Heart left ventricle (tissue), 16 donors: ENCODE data around the gene GRIA1. TPM values are rescaled to one million over a fixed set of nuclear protein-coding genes. Genes with fewer than 3 reads are reported as not detected.

Experiments
- ATAC-seq, 4 donors: fragments of 200-7000 bp; cut with Tn5 transposase; one replicate each; pipeline ENCODE4 v1.9.1; 2020 to 2022; ENCODE audit warnings: moderate library complexity in 4 of 4, mild to moderate bottlenecking in 3 of 4, moderate number of reproducible peaks in 1 of 4
- DNase-seq, 5 donors: peaks; one replicate each; pipeline ENCODE4 v3.0.0-alpha.2; 2020
- H3K27ac ChIP-seq, 12 donors: fragments of 200-600 bp; sonication (generic) in 4 of 12; one replicate each; pipeline versions ENCODE4 v1.5.0 to v1.8.0; 2016 to 2022; ENCODE audit warnings: mild to moderate bottlenecking in 2 of 12
- H3K27me3 ChIP-seq, 9 donors: fragments of 200-600 bp; sonication (generic) in 2 of 9; one replicate each; pipeline versions ENCODE4 v1.5.1 to v1.8.0; 2016 to 2022; ENCODE audit warnings: mild to moderate bottlenecking in 3 of 9
- H3K36me3 ChIP-seq, 9 donors: fragments of 200-600 bp; sonication (generic) in 2 of 9; one replicate each; pipeline versions ENCODE4 v1.5.0 to v1.8.0; 2018 to 2022; ENCODE audit warnings: mild to moderate bottlenecking in 2 of 9
- H3K4me1 ChIP-seq, 12 donors: fragments of 200-600 bp; sonication (generic) in 4 of 12; one replicate each; pipeline versions ENCODE4 v1.5.0 to v1.8.0; 2016 to 2022; ENCODE audit warnings: mild to moderate bottlenecking in 3 of 12
- H3K4me3 ChIP-seq, 12 donors: fragments of 200-600 bp; sonication (generic) in 4 of 12; one replicate each; pipeline versions ENCODE4 v1.5.0 to v1.8.0; 2017 to 2022; ENCODE audit warnings: mild to moderate bottlenecking in 9 of 12, moderate library complexity in 4 of 12
- H3K9me3 ChIP-seq, 12 donors: fragments of 200-600 bp; sonication (generic) in 4 of 12; one replicate each; pipeline versions ENCODE4 v1.5.0 to v1.8.0; 2016 to 2022; ENCODE audit warnings: mild to moderate bottlenecking in 1 of 12
- POLR2A ChIP-seq, 2 donors: fragments of 450-650 bp; IDR thresholded peaks; one replicate each; pipeline ENCODE4 v1.6.1; 2017; ENCODE audit warnings: antibody characterized with exemption in 2 of 2, mild to moderate bottlenecking in 2 of 2, moderate library complexity in 2 of 2
- WGBS, 4 donors: extraction: QIAGEN DNeasy Blood & Tissue Kit in 2 of 4; methylation state at CpG; one replicate each; pipeline versions ENCODE4 v1.1.5 to v1.1.7; 2013 to 2018; 5-methylcytosine and 5-hydroxymethylcytosine counted together
- intact Hi-C, 10 donors: fragments of 100-400 bp; cut with DNase I; formaldehyde crosslinking; loops; one replicate each; pipeline versions ENCODE4 v1.11.1 to v1.14.2; 2022
- polyA plus RNA-seq, 2 donors: library from polyadenylated mRNA; stranded (reverse); fragments of 200-250 nt; gene quantifications; one replicate each; pipeline ENCODE4 v1.2.3, GENCODE V29; 2013
- total RNA-seq, 9 donors: library from RNA; depleted of rRNA in 2 of 9; stranded (reverse); fragments of >200 nt in 2 of 9; fragmentation: NEBNext Ultra II Directional in 3 of 9; extraction: Animal tissue kit (Norgen Biotek cat#: 25700) in 3 of 9; gene quantifications; one replicate each; pipeline versions ENCODE4 v1.1.0 to v1.2.4, GENCODE V29; 2016 to 2023
- TF ChIP-seq, protein P1 (sequence below), 12 donors: fragments of 200-600 bp; sonication (generic) in 4 of 12; IDR thresholded peaks; one replicate each; pipeline versions ENCODE4 v1.5.0 to v1.8.0; 2018 to 2022; ENCODE audit warnings: antibody characterized with exemption in 12 of 12, mild to moderate bottlenecking in 5 of 12
- donor health status: ischemic (EF 13 %, LVEDD 7.1; RV severe dilation, severe dysfunction).
- donor health status: healthy with polysubstance abuse.
- donor health status: DM: no; HTN: yes; CAD: no.
- donor health status: DM: no; HTN: no; CAD: no.
- donor health status: ischemic (EF 25% LVEDD 6.9; RV normal size, moderate dysfunction).
- donor health status: ischemic (EF 25% LVEDD 5.7; RV mildly dilated, moderate dysfunction).
- donor health status: healthy.
- donor health status: DM: yes; HTN: yes; CAD: no.
- donor health status: ischemic (EF 35%, LVEDD 5.7; RV mildly dilated, moderate dysfunction).
- donor health status: nonischemic (EF 11% LVEDD 7.7; RV severe dilation, severe dysfunction).
- donor health status: DM: yes; HTN: yes; CAD: no.
- donor health status: PGD.
- donor health status: ischemic (EF 29% LVEDD 5.4; RV normal size, mild dysfunction).
- donor health status: nonischemic (EF 23%, LVEDD 6.1; RV moderate dilation, normal function).

GRIA1 gene
- total and polyA plus RNA-seq, 11 donors, result 0.07 to 1.5 (median 0.37) TPM; not detected in 3

GRCh38 chr5:153571162-153571561 lies 80.7 kb downstream of the GRIA1 start:
- no peak overlapping the region for H3K27ac ChIP-seq
- no peaks in the 10 kb centered on the region for H3K9me3 ChIP-seq
- intact Hi-C loops, result no loop called here
- H3K36me3 ChIP-seq, result no peaks in the 10 kb centered on the region
- no peak for DNase-seq
- H3K4me3 ChIP-seq, result no peak overlapping the region
- no peak for ATAC-seq
- 67 to 85% (median 81%) methylated on average over 2 of the region's 2 CpGs for WGBS, 4 donors
- H3K27me3 ChIP-seq, result no peaks in the 10 kb centered on the region
- H3K4me1 ChIP-seq, result peaks cover 0 to 17% (median 0%) of the 10 kb centered on the region in 12 donors
- TF ChIP-seq POLR2A (IDR thresholded peaks at IDR 0.05), result no peak
- TF ChIP-seq, protein P1, sequence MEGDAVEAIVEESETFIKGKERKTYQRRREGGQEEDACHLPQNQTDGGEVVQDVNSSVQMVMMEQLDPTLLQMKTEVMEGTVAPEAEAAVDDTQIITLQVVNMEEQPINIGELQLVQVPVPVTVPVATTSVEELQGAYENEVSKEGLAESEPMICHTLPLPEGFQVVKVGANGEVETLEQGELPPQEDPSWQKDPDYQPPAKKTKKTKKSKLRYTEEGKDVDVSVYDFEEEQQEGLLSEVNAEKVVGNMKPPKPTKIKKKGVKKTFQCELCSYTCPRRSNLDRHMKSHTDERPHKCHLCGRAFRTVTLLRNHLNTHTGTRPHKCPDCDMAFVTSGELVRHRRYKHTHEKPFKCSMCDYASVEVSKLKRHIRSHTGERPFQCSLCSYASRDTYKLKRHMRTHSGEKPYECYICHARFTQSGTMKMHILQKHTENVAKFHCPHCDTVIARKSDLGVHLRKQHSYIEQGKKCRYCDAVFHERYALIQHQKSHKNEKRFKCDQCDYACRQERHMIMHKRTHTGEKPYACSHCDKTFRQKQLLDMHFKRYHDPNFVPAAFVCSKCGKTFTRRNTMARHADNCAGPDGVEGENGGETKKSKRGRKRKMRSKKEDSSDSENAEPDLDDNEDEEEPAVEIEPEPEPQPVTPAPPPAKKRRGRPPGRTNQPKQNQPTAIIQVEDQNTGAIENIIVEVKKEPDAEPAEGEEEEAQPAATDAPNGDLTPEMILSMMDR (IDR thresholded peaks at IDR 0.05), result no peak

GRCh38 chr5:153572411-153573145 lies 82.1 kb downstream of the GRIA1 start:
- WGBS, 4 donors, result 73 to 81% (median 79%) methylated on average over 8 of the region's 8 CpGs
- Histone ChIP-seq H3K4me1 (peaks cover 0 to 17% (median 0%) of the 10 kb centered on the region in 12 donors), H3K9me3 (no peaks in the 10 kb centered on the region), H3K27ac (no peak overlapping the region), H3K36me3 (no peaks in the 10 kb centered on the region), H3K4me3 (no peak overlapping the region), H3K27me3 (no peaks in the 10 kb centered on the region)
- no peak for ATAC-seq
- intact Hi-C loops, result no loop called here
- TF ChIP-seq, protein P1 (IDR thresholded peaks at IDR 0.05), result no peak
- TF ChIP-seq POLR2A (IDR thresholded peaks at IDR 0.05), result no peak
- no peak for DNase-seq

DNA sequence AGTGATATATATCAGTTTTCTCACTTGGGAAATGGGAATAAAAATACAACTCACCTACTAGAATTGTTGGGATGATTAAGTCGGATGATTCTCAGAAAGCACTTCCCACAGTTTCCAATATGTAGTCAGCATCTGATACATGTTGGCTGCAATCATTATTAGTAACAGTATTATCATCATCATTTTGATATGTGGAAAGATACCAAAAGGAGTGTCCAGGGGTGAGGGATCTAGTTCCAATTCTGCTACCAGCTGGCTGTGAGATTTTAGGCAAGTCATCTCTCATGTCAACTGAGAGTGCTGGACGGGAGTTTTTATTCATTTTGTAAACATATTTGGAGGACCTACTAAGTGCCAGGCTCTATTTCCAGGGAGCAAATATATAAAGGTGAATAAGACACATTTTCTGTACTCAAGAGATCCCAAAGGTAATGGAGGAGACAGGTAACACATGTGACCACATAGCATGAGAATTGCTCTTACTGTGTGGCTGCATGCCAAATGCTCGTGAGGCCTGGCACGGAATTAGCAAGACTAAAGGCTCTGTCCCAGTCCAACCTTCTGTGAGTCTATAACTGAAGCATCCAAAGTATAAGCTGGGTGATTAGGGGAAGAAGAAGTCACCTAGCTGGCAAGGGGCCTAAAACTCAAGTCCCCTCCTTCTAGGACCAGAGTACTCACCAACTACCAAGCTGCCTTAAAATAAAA lies 83.0 kb downstream of the GRIA1 start:
- TF ChIP-seq, protein P1 (IDR thresholded peaks at IDR 0.05), result no peak
- TF ChIP-seq POLR2A (IDR thresholded peaks at IDR 0.05), result no peak
- 62 to 65% (median 64%) methylated on average over 4 of the region's 4 CpGs for WGBS, 4 donors

More for the DNA sequence above, 83.0 kb downstream of the GRIA1 start:
- intact Hi-C loops, result no loop called here
- no peak for ATAC-seq
- Histone ChIP-seq H3K36me3 (no peaks in the 10 kb centered on the region), H3K4me1 (peaks cover 0 to 17% (median 0%) of the 10 kb centered on the region in 12 donors), H3K27me3 (no peaks in the 10 kb centered on the region), H3K27ac (no peak overlapping the region), H3K4me3 (no peak overlapping the region), H3K9me3 (no peaks in the 10 kb centered on the region)
- peak in 1 of 5 donors; percentile 31 for DNase-seq
